Stimulated activated CD8-positive, alpha-beta memory T cell treated with anti-CD3 and anti-CD28 coated beads, Interleukin-2, amount 100 ng/mL, for 1 hour (primary cell): ENCODE results near the gene NFIC.
"Not testable (repeated sequence)": the region's sequence is repeated elsewhere in the genome, so short reads cannot be mapped to it uniquely, and the experiment has no call there.

Experiments
- DNase-seq, 2 donors: peaks; one replicate each; pipeline ENCODE4 v3.0.0-alpha.2; 2020; ENCODE audit warnings: low read depth in 2 of 2

Gene NFIC

GRCh38 chr19:3365836-3366752, at the start of gene NFIC:
NFIC (plus strand) TSS chr19:3366583; CDS start chr19:3366637, 54 bp downstream.
- DNase-seq: no peak

DNA sequence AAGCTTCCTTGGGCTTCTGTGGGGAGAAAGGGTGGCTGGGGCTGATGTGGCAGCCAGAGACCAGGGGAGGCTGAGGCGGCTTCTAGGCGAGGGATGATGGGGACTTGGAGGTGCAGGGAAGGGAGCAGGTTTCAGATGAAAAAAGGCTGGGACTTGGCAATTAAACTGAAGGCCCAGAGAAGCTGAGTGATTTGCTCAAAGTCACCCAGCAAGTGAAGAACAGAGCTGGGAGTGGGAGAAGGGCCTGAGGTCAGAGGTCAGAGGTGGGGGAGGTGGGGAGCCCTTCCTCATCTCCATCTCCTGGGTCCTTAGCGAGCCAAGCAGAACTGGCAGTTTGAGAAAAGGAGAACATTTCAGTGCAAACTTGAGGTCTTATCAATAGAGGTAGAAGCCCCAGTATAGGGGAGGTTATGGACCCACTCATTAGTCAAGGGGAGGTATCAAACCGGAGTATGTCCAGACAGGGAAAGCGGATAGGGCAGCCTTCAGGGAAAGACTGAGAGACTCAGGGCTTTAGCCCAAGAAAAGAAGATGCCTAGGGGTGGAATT, 49.6 kb upstream of the NFIC start:
- no peak for DNase-seq

- no peak for DNase-seq
These were observed 46.6 kb upstream of the NFIC start for GRCh38 chr19:3319643-3320353.

GRCh38 chr19:3320354-3320670, 46.1 kb upstream of the NFIC start:
- DNase-seq: no peak

DNA sequence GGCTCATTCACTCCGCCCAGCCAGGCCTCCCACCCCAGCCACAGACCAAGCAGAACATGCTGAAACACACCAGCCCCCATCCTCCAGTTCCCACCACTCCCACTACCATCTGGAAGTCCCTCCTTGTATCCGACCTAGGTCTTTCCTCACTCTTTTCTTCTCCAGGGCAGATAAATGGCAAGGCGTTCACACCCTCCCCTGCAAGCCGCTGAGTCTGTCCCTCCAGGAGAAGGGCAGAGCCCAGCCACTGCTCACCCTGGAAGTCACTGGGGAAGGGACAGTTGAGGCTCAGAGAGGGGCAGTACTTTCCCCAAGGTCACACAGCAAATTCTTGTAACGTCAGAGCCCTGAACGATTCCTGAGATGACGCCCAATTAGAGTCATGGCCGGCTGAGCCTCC, 45.5 kb upstream of the NFIC start:
- DNase-seq: no peak

DNA sequence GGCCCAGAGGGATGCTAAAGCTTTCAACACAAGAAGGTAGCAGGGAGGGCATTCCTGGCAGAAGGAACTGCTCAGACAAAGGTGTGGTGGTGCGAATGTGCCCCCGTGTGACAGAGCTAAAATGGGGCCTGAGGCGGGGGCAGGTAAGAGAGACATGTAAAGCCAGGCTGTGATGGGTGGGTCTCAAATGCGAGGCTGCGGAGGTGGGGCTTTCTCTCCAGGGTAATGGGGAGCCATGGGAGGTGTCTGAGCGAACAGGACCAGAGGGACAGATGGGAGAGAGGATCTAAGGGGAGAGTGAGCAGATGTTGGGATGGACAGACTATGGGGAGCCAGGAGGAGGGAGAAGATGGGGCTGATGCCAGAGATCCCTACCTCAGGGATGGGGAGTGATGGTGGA, 44.7 kb upstream of the NFIC start:
- no peak for DNase-seq

DNA sequence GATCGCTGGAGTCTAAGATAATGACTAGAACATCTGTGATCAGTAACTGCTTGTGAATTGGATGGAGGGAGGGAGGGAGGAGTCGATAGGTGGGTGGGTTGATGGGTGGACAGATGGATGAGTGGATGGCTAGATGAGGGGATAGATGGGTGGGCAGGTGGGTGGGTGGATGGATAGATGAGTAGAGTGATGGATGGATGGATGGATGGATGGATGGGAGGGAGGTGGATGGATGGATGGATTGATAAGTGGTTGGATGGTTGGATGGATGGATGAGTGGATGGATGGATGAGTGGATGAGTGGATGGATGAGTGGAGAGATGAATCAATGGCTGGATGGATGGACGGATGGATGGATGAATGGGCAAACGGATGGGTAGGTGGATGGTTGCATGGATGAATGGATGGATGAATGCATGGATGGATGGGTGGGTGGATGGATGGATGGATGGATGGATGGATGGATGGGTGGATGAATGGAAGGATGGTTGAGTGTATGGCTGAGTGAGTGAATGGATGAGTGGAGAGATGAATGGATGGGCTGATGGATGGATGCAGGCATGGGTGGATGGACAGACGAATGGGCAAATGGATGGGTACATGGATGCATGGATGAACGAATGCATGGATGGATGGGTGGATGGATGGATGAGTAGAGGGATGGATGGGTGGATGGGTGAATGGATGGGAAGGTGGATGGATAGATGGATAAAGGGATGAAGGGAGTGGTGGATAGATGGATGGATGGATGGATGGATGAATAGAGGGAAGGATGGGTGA, 44.0 kb upstream of the NFIC start:
- no peak for DNase-seq

DNA sequence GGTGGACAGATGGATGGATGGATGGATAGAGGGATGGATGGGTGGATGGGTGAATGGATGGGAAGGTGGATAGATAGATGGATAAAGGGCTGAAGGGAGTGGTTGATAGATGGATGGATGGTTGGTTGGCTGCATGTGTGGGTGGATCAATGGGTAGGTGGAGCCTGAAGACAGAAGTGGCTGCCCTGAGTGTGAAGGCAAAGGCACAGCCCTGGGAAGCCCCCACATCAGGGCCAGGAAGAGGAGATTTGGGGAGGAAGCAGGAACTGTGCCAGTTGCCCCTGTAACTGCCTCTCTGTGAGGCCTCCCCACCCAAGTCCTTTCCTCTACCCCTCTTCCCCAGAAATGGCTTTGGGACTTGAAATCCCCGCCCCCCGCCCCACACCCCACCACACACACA, 43.4 kb upstream of the NFIC start:
- no peak for DNase-seq

DNA sequence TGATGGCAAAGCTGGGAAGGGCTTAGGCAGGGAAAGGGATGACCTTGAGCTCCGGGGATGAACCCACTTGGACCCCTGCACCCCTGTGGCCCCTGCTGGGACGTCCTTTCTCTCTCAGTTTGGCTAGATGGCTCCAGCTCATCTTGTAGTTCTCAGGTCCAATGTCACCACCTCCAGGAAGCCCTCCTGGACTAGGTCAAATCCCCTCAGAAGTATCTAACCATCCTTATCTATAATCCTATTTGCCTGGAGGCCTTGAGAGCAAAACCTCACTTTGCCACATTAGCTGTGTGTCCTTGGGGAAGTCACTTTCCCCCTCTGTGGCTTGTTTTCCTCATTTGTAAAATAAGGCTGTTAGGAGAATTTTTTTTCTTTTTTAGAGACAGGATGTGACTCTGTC, 42.7 kb upstream of the NFIC start:
- DNase-seq: no peak

DNA sequence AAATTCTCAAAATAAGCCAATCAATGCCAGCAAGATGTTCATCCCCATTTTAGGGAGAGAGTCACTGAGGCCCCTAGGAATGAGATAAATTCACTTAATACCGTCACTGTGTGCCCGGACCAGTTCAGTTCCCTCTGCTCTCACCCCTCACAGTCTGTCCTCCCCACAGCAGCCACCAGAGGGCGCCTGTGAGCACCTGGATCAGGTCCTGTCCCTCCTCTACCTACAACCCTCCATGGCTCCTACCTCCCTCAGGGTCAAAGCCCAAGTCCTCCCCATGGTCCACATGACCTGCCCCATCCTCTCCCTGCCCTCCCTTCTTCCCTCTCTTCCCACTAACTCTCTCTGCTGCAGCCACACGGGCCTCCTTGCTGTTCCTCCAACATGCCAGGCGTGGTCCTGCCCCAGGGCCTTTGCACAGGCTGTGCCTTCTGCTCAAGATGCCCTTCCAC, 42.0 kb upstream of the NFIC start:
- DNase-seq: peak; percentile 40 to 59

- no peak for DNase-seq
These were observed 40.9 kb upstream of the NFIC start for GRCh38 chr19:3325451-3325850.

- no peak for DNase-seq
These were observed 37.6 kb upstream of the NFIC start for GRCh38 chr19:3328743-3329142.

DNA sequence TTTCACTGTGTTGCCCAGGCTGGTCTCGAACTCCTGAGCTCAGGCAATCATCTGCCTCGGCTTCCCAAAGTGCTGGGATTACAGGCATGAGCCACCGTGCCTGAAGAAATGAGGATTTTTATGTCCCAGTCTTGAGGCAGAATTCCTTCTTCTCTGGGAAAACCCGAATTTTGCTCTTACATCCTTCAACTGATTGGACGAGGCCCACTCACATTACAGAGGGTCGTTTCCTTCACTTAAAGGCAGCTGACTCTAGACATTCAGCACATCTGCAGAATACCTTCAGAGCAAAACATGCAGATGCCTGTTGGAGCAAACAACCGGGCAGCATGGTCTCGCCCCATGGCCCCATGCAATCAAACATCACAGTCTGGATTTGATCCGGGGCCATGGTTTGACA, 36.3 kb upstream of the NFIC start:
- no peak for DNase-seq

DNA sequence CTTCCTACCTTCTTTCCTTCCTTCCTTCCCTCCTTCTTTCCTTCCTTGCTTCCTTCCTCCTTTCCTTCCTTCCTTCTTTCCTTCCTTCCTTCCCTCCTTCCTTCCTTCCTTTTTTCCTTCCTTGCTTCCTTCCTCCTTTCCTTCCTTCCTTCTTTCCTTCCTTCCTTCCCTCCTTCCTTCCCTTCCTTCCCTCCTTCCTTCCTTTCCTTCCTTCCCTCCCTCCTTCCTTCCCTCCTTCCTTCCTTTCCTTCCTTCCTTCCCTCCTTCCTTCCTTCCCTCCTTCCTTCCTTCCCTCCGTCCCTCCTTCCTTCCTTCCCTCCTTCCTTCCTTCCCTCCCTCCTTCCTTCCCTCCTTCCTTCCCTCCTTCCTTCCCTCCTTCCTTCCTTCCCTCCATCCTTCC, 34.2 kb upstream of the NFIC start:
- DNase-seq: not testable (repeated sequence)

- DNase-seq: no peak
These were observed 33.3 kb upstream of the NFIC start for GRCh38 chr19:3333020-3333583.

GRCh38 chr19:3333662-3334061, 32.7 kb upstream of the NFIC start:
- no peak for DNase-seq

DNA sequence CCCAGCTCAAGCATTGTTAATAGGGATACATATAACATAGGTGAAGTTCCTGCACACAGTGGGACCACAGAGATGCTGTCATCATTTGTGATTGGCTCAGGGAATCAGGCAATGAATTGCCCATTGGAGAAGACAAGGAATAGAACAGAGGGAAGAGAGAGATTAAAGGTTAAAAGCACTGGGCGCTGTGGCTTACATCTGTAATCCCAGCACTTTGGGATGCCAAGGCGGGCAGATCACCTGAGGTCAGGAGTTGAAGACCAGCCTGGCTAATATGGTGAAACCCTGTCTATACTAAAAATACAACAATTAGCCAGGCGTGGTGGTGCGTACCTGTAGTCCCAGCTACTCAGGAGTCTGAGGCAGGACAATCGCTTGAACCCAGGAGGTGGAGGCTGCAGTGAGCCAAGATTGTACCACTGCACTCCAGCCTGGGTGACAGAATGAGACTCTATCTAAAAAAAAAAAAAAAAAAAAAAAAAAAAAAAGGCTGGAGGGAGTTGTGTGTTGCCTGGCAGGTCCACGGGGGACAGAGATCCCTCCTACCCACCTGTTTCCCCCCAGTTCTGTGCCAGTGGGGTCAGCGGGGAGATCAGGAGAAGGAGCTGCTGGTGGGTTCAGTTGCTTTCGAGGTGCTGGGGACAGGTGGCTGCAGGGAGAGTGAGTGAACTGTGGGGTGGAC, 31.5 kb upstream of the NFIC start:
- DNase-seq: not testable (repeated sequence)

DNA sequence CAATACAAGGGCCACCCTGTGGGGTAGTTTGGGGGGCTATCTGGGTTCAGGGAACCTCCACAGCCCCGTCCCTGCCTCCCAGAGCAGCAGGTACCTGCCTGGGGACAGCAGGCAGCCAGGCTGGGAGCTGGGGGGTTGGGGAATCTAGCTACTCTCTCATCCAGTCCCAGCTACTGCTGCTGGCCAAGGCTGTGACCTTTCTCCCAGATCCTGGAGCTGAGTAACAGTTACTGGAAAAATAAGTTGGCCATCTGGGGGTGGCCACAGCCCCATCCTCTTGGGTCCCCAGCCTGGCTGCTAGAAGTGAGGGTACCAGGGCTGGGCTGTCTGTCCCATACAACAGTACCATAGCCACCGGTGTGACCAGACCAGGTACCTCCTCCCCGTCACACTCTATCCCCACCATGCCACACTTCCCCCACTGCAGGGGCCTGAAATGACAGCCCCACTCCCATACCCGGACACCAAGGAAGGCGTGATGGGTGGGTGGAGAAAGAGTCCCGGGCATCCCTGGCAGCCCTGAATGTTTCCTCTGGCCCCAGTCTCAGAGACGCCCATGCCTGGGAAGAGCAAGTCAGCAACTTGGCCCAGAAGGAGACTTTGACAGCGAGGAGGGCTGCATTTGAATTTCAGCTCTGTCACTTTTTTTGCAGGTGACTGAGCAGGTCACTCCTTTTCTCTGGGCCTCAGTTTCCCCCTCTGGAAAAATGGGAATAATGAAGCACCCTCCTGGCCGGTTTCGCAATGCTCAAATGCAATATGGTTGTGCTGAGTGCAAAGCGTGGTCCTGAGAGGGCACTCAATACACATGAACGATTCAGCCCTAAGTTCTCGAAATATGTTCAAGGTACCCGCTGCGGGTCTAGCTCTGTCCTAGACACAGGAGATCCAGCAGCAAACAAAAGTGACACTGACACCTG, 30.7 kb upstream of the NFIC start:
- DNase-seq: no peak

DNA sequence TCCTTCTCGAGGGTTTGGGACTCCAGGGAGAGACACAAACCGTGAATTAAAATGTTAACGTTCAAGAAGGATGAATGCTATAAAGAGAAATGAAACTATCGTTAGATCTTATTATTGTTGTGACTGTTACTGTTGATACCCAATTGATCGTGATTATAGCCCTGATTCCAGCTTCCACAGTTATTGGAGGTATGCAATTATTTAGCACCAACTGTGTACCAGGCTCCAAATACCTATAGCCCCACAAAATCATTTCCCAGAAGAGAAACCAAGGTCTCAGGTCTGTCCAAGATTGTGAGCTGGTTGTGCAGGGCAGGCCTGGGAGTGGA, 30.1 kb upstream of the NFIC start:
- no peak for DNase-seq
